ENCODE results near the gene SLC44A3.

SLC44A3 gene

DNA sequence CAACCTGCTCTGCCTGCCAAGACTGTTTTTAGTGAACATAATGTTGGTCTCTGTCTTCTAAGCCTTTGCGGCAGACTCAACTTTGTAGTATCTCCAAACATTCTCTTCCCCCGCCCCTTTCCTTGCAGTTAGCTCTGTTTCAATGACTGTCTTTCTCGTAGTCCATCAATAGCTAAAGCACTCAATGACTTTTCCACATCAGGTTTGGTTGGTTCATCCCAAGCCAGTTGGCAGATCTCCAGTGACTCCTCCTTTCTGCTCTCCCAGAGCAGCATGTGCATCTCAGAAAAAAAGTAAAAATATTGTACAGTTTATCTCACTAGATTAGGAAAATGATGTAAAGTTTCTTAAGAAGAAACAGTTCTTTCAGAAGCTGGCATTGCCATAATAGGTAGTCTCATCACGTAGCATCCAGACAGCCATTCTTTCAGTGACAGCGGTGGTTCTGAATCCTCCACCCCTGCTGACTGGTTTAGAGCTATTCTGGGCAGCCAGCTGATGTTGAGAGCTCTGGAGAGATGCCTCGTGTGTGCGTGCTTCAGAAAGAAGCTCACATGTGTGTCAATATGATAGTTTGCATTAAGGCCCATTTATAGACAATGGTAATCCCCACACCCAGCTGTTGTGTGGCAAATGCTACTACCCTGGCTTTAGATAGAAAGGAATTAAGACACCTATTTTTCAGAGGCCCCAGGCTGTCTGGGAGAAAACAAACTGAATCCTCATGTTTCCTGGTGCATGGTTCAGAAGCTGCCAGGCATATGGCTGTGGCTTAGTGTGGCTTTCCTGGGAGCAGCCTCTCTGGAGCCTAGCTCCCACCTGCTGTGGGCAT lies 53.6 kb downstream of the SLC44A3 start:
- no peak overlapping the region for H3K4me3 ChIP-seq (replicated peaks; ENCODE audit: low read depth, low read length)
- no peak for DNase-seq (ENCODE audit: extremely low read depth, insufficient read length)
- TF ChIP-seq, protein P1, sequence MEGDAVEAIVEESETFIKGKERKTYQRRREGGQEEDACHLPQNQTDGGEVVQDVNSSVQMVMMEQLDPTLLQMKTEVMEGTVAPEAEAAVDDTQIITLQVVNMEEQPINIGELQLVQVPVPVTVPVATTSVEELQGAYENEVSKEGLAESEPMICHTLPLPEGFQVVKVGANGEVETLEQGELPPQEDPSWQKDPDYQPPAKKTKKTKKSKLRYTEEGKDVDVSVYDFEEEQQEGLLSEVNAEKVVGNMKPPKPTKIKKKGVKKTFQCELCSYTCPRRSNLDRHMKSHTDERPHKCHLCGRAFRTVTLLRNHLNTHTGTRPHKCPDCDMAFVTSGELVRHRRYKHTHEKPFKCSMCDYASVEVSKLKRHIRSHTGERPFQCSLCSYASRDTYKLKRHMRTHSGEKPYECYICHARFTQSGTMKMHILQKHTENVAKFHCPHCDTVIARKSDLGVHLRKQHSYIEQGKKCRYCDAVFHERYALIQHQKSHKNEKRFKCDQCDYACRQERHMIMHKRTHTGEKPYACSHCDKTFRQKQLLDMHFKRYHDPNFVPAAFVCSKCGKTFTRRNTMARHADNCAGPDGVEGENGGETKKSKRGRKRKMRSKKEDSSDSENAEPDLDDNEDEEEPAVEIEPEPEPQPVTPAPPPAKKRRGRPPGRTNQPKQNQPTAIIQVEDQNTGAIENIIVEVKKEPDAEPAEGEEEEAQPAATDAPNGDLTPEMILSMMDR (IDR thresholded peaks at IDR 0.05; ENCODE audit: insufficient read depth, low read length, poor library complexity, severe bottlenecking): no peak
- H3K36me3 ChIP-seq (ENCODE audit: control insufficient read depth, insufficient read depth, low read length): no peaks in the 10 kb centered on the region
- no peaks in the 10 kb centered on the region for H3K27me3 ChIP-seq (replicated peaks; ENCODE audit: control insufficient read depth, insufficient read depth, low read length)

DNA sequence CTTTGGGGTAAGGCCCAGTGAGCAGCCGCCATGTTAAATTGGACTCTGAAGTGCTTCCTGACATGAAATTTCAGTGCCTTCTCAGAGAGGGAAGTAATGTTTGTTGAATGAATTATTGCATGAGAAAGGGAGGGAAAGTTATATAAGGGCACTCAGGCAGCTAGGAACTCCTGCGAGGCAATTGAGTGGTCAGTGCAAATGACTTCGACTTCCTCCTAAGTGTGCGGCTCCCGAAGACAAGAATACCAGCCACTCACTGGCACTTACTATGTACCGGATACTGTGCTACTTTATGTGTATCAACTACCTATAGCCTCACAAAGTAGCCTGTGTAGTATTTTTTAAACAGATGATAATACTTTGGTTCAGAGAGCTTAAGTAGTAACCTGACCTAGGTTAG lies 54.3 kb downstream of the SLC44A3 start:
- Histone ChIP-seq H3K4me3 (replicated peaks; ENCODE audit: low read depth, low read length) (no peak overlapping the region), H3K27me3 (replicated peaks; ENCODE audit: control insufficient read depth, insufficient read depth, low read length) (no peaks in the 10 kb centered on the region), H3K36me3 (ENCODE audit: control insufficient read depth, insufficient read depth, low read length) (no peaks in the 10 kb centered on the region)
- DNase-seq (ENCODE audit: extremely low read depth, insufficient read length): no peak
- TF ChIP-seq, protein P1 (IDR thresholded peaks at IDR 0.05; ENCODE audit: insufficient read depth, low read length, poor library complexity, severe bottlenecking): no peak

DNA sequence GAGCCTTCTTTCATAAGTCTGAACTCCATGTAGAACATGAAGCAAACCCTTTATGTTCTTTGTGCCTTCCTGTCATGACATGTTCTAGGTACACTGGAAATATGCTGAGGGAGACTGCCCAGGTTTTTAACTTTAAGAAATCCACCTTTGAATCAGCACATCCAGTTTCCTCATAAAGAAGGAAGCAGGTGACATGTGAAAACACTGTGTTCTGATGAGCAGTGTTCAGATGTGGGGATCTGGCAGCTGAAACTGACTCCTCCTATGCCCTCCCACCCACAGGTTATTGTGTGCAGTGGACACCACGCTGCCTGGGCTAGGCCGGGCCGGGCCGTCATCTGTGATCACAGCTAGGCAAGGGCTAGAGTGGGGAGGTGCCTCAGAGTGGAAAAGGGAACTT lies 55.6 kb downstream of the SLC44A3 start:
- no peak overlapping the region for H3K4me3 ChIP-seq (replicated peaks; ENCODE audit: low read depth, low read length)
- TF ChIP-seq, protein P1 (IDR thresholded peaks at IDR 0.05; ENCODE audit: insufficient read depth, low read length, poor library complexity, severe bottlenecking): no peak
- H3K27me3 ChIP-seq (replicated peaks; ENCODE audit: control insufficient read depth, insufficient read depth, low read length): no peaks in the 10 kb centered on the region
- no peaks in the 10 kb centered on the region for H3K36me3 ChIP-seq (ENCODE audit: control insufficient read depth, insufficient read depth, low read length)
- no peak for DNase-seq (ENCODE audit: extremely low read depth, insufficient read length)

DNA sequence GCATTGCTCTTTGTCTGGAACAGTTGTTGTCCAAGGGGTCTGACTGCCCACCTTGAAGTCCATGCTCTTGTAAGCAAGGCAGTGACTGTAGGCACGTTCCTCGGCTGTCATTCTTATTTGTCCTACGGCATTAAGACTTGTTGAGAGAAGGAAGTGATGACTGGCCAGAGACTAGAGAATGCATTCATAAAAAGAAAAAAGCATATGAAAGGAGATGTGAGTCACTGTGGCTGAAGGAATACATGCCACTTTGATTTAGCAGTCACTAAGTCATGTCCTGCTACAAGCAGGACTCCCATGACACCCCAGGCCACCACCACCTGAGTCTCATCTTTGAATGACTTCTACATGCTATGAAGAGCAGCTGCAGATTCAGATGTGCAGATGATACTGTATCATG lies 56.2 kb downstream of the SLC44A3 start:
- DNase-seq (ENCODE audit: extremely low read depth, insufficient read length): no peak
- no peaks in the 10 kb centered on the region for H3K27me3 ChIP-seq (replicated peaks; ENCODE audit: control insufficient read depth, insufficient read depth, low read length)
- no peak overlapping the region for H3K4me3 ChIP-seq (replicated peaks; ENCODE audit: low read depth, low read length)
- H3K36me3 ChIP-seq (ENCODE audit: control insufficient read depth, insufficient read depth, low read length): no peaks in the 10 kb centered on the region
- TF ChIP-seq, protein P1 (IDR thresholded peaks at IDR 0.05; ENCODE audit: insufficient read depth, low read length, poor library complexity, severe bottlenecking): no peak

DNA sequence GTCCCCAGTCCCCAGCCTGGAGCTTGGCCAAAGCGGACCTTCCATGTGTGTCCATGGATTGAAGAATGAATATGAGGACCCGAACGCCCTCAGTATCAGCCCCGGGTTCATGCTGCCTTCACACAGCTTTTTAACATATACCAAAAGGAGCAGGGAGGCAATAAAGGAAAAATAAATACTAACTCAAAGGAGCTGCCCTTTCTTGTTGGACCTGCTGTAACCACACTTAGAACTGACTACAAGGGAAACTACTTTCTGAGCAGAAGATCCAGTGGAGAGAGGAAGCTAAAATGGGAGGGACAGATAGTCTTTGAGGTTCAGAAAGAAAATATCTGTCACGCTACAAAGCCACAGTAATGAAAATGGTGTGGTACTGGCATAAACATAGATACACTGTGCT lies 58.2 kb downstream of the SLC44A3 start:
- DNase-seq (ENCODE audit: extremely low read depth, insufficient read length): no peak

More for the DNA sequence above, 58.2 kb downstream of the SLC44A3 start:
- H3K36me3 ChIP-seq (ENCODE audit: control insufficient read depth, insufficient read depth, low read length): no peaks in the 10 kb centered on the region
- H3K27me3 ChIP-seq (replicated peaks; ENCODE audit: control insufficient read depth, insufficient read depth, low read length): no peaks in the 10 kb centered on the region
- TF ChIP-seq, protein P1 (IDR thresholded peaks at IDR 0.05; ENCODE audit: insufficient read depth, low read length, poor library complexity, severe bottlenecking): no peak
- H3K4me3 ChIP-seq (replicated peaks; ENCODE audit: low read depth, low read length): no peak overlapping the region

Measured in GM06990 (cell line).